Measurements from ENCODE around the gene RNASE2.
A peak's percentile ranks its signal among the peaks of the same experiment; 100 is the strongest.
"Not testable (repeated sequence)": the region's sequence is repeated elsewhere in the genome, so short reads cannot be mapped to it uniquely, and the experiment has no call there.

The RNASE2 gene

DNA sequence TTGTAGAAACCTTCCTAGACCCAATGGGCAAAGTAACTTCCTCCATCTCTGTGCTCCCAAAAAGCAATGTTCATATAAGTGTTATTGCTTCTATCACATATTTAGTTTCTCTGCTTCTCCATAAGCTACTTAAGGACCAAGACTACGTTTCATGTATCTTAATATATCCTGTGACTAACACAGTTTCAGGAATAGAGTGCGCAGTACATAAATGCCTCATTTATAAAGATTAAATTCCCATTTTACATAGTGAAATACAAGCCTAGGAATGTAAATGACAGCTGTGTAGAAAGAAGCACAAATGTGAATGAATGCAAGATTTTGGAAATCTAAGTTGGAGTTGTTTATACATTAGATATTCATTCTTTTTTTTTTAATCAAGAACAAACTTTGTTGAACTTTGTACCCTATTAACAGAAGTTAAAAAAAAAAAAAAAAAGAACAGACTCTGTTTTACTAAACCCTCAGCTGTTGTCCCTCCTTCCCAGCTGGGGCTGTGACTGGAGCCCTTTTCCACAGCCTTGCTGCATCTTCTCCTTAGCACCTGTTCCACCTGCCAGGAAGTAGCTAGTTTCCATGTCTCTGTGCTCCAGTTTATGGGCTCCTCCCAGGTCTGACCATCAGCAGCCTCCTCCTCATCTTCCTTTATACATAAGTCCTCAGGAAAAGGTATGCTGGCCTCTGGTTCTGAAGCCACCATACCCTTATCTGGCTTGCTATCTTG is 27.5 kb downstream of the RNASE2 start:
- DNase-seq (ENCODE audit: low read depth): no peak

GRCh38 chr14:20985650-20986049 is 30.4 kb downstream of the RNASE2 start:
- DNase-seq (ENCODE audit: low read depth): not testable (repeated sequence)

DNA sequence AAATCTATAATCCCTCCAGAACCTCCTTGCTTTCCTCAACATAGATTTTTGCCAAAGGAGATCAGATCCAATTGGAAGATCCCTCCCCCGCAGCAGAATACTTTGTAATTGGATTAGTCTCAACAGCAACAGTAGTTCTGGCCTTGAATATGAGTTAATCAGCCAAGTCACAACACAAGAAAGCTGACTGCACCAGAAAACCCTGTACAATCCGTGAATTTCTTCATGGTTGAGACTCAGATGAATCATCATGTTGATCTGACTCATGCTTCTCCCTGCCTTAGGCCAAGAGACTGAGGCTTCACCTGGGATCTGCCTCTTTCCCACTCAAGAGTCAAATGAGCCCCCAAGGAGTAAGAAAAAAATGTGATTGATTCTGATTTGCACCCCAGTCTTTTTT is 31.5 kb downstream of the RNASE2 start:
- no peak for DNase-seq (ENCODE audit: low read depth)

GRCh38 chr14:20988717-20989470 is 33.6 kb downstream of the RNASE2 start:
- no peak for DNase-seq (ENCODE audit: low read depth)

GRCh38 chr14:20989471-20989786 is 34.1 kb downstream of the RNASE2 start:
- no peak for DNase-seq (ENCODE audit: low read depth)

GRCh38 chr14:20989787-20990600 is 34.7 kb downstream of the RNASE2 start, which contains the start of gene METTL17:
METTL17 (plus strand) TSS chr14:20989980; CDS start chr14:20990003, 23 bp downstream.
- peak; percentile 78 for DNase-seq (ENCODE audit: low read depth)

DNA sequence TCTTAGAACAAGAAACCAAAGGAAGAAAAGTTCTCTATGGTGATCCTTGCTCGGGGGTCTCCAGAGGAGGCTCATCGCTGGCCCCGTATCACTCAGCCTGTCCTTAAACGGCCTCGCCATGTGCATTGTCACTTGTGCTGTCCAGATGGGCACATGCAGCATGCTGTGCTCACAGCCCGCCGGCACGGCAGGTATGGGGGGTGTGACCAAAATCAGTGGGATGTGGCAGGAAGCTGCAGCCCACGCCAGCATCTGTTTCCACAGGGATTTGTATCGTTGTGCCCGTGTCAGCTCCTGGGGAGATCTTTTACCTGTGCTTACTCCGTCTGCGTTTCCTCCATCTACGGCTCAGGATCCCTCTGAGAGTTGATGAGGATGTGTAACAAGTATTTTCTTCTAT is 41.2 kb downstream of the RNASE2 start:
- DNase-seq (ENCODE audit: low read depth): no peak

DNA sequence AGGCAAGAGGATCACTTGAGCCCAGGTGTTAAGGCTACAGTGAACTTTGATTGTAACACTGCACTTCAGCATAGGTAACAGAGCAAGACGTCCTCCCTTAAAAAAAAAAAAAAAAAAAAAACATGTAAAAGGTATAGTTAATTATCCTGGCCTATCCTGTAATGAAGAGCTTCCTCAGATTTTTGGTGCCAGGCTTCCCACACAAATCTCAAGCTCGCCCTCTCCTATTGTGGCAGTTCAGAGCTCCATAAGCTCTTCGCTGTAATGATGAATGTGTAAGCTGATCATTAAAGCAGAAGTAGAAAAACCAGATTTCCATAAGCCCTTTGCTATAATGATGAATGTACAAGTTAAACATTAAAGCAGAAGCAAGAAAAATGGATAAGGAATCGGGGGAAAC is 41.8 kb downstream of the RNASE2 start:
- no peak for DNase-seq (ENCODE audit: low read depth)

- no peak for DNase-seq (ENCODE audit: low read depth)
Measured at GRCh38 chr14:20997564-20997963, 42.3 kb downstream of the RNASE2 start.

- DNase-seq (ENCODE audit: low read depth): no peak
Measured at GRCh38 chr14:20998139-20998538, 42.9 kb downstream of the RNASE2 start.

- DNase-seq (ENCODE audit: low read depth): no peak
Measured at GRCh38 chr14:20998674-20999366, 43.5 kb downstream of the RNASE2 start, which contains the start of gene SLC39A2. SLC39A2 (plus strand) TSS chr14:20999293; CDS start chr14:20999447, 154 bp downstream.

DNA sequence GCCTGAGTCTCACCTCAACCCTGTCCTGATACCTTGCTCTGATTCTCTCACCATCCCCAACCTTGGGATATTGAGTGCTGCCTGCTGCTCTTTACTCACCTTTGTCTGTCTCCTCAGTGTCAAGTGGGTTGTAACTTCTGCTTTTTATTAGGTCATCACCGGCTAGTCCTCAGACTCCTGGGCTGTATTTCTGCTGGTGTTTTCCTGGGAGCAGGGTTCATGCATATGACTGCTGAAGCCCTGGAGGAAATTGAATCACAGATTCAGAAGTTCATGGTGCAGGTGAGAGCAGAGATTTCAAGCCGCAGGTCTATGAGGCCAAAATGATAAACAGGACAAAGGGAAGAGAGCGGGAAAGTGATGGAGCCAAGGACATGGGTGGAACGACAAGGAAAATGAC is 44.3 kb downstream of the RNASE2 start:
- DNase-seq (ENCODE audit: low read depth): no peak

DNA sequence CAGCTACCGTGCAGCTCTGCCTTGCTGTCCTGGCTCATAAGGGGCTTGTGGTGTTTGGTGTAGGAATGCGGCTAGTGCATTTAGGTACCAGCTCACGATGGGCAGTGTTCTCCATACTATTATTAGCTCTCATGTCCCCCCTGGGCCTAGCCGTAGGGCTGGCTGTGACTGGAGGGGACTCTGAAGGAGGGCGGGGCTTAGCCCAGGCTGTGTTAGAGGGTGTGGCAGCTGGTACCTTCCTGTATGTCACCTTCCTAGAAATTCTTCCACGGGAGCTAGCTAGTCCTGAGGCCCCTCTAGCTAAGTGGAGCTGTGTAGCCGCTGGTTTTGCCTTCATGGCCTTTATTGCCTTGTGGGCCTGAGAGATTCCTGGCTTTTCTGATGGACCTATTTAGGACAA is 45.9 kb downstream of the RNASE2 start:
- DNase-seq (ENCODE audit: low read depth): no peak

DNA sequence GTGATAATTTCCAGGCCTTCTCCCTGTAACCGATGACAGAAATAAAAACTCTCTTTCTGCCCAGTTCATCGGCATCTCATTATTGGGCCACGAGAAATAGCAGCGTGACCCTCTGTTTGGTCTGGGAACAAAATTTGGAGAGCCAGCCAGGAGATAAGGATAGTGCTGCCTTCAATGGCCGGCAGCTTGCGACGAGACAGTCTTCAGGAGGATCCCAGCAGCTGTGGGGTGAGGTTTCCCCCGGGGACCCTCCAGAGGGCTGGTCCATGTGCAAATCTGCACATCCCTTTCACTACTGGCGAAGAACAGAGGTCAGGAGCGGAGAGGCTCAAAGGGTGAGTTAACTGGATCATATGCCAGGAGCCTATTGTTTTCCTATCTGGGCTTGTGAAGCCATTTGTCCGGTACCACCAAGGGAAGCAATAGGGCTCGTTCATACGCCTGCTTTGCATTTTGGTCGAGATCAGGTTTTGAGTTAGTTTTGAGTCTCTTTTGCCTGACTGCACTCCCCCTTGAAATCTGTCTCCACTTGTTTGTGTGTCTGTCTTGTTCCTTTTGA is 48.6 kb downstream of the RNASE2 start:
- no peak for DNase-seq (ENCODE audit: low read depth)

Measured in T follicular helper cell (primary cell).